ENCODE measurements around the gene AGPAT4. TPM values are rescaled to one million over a fixed set of nuclear protein-coding genes. Genes with fewer than 3 reads are reported as not detected.

AGPAT4 gene
- total RNA-seq, 2 experiments from 2014 or later = 0.95 to 1.3 TPM

DNA sequence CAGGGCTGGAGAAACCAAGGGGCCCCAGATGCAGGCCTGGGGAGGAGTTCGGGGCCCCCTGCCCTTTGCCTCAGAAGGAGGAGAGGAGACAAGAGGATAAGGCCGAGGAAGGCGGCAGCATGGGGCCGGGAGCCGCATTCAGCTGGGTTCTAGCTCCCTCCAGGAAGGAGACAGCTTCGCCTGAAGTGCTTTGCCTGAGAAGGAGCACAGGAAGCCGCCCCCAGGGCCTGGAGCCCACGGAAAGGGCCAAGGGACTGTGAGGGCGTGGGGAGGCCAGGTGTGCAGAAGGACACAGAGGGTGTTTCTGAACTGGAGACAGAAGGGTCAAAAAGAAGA, 121.4 kb downstream of the AGPAT4 start:
- no peak overlapping the region for H3K4me3 ChIP-seq (ENCODE audit: low read depth, low read length, poor library complexity, severe bottlenecking)
- ChIA-PET CTCF (ENCODE audit: unreplicated experiment) (no interaction called here), POLR2A (no interaction called here)
- TF ChIP-seq EZH2phosphoT487 (IDR thresholded peaks at IDR 0.05; ENCODE audit: borderline replicate concordance, low read depth, low read length) = no peak
- no peak for TF ChIP-seq CTCF (conservative IDR thresholded peaks at IDR 0.05; ENCODE audit: low read length)
- intact Hi-C loops (cut with micrococcal nuclease; ENCODE audit: unreplicated experiment) = no loop called here
- H3K79me2 ChIP-seq (ENCODE audit: insufficient read depth, low read depth, low read length) = no peaks in the 10 kb centered on the region
- no peak overlapping the region for H3K27ac ChIP-seq (ENCODE audit: low read depth, low read length, poor library complexity, severe bottlenecking)
- no peaks in the 10 kb centered on the region for H3K9me2 ChIP-seq (ENCODE audit: insufficient read depth, low read length)
- H3K4me2 ChIP-seq (ENCODE audit: low read length) = no peak overlapping the region
- DNase-seq (ENCODE audit: low spot score) = no peak
- H3K36me3 ChIP-seq (ENCODE audit: insufficient read depth, low read length) = no peaks in the 10 kb centered on the region
- no peak overlapping the region for H2AFZ ChIP-seq (ENCODE audit: low read length)
- H3K4me1 ChIP-seq (ENCODE audit: insufficient read depth, low read length, poor library complexity, severe bottlenecking) = no peaks in the 10 kb centered on the region
- H4K20me1 ChIP-seq (ENCODE audit: insufficient read depth, low read length) = no peaks in the 10 kb centered on the region
- H3K9me3 ChIP-seq (ENCODE audit: low read length) = no peaks in the 10 kb centered on the region
- BruUV-seq (replicated peaks) = no TSS peak

GRCh38 chr6:161151660-161152526, 122.0 kb downstream of the AGPAT4 start:
- no peak overlapping the region for H3K27ac ChIP-seq (ENCODE audit: low read depth, low read length, poor library complexity, severe bottlenecking)
- no peak overlapping the region for H3K4me2 ChIP-seq (ENCODE audit: low read length)
- H3K9me2 ChIP-seq (ENCODE audit: insufficient read depth, low read length) = no peaks in the 10 kb centered on the region
- intact Hi-C loops (cut with micrococcal nuclease; ENCODE audit: unreplicated experiment) = no loop called here
- no TSS peak for BruUV-seq (replicated peaks)
- H3K79me2 ChIP-seq (ENCODE audit: insufficient read depth, low read depth, low read length) = no peaks in the 10 kb centered on the region
- H3K4me1 ChIP-seq (ENCODE audit: insufficient read depth, low read length, poor library complexity, severe bottlenecking) = no peaks in the 10 kb centered on the region
- H3K36me3 ChIP-seq (ENCODE audit: insufficient read depth, low read length) = no peaks in the 10 kb centered on the region
- H3K9me3 ChIP-seq (ENCODE audit: low read length) = no peaks in the 10 kb centered on the region
- no peak overlapping the region for H2AFZ ChIP-seq (ENCODE audit: low read length)
- no peak overlapping the region for H3K4me3 ChIP-seq (ENCODE audit: low read depth, low read length, poor library complexity, severe bottlenecking)
- POLR2A ChIA-PET = no interaction called here
- no peak for DNase-seq (ENCODE audit: low spot score)
- no peaks in the 10 kb centered on the region for H4K20me1 ChIP-seq (ENCODE audit: insufficient read depth, low read length)
- CTCF ChIA-PET (ENCODE audit: unreplicated experiment) = no interaction called here
- TF ChIP-seq EZH2phosphoT487 (IDR thresholded peaks at IDR 0.05; ENCODE audit: borderline replicate concordance, low read depth, low read length) = no peak
- TF ChIP-seq CTCF (conservative IDR thresholded peaks at IDR 0.05; ENCODE audit: low read length) = no peak

DNA sequence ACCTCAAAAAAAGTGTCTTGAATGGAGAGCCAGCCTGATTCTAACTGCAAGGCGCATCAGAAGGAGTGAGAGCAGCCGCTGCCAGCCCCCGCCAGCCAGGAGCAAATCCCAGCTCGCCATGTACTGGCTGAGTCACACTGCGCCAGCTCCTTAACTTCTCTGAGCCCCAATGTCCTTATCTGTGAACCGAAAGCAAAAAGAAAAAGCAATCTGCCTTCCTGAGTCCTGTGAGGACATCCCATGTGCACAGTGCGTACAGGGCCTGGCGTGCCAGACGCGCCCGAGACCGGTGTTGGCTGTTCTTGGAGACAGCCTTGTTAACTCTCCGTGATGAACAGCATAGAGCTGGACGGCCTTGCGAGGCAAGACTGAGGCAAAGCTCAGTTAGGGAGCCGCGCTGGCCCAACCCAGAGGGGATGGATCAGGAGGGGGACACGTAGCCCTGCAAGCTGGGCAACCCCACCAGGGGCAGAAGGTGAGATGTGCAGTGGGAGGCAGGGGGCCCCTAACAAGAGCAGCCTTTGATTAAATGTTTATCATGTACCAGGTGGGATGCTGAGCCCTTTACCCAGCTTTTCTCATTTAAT, 122.7 kb downstream of the AGPAT4 start:
- no peak for TF ChIP-seq CTCF (conservative IDR thresholded peaks at IDR 0.05; ENCODE audit: low read length)
- no peak for TF ChIP-seq EZH2phosphoT487 (IDR thresholded peaks at IDR 0.05; ENCODE audit: borderline replicate concordance, low read depth, low read length)
- no peak overlapping the region for H3K27ac ChIP-seq (ENCODE audit: low read depth, low read length, poor library complexity, severe bottlenecking)
- H3K36me3 ChIP-seq (ENCODE audit: insufficient read depth, low read length) = no peaks in the 10 kb centered on the region
- intact Hi-C loops (cut with micrococcal nuclease; ENCODE audit: unreplicated experiment) = no loop called here
- POLR2A ChIA-PET = interaction anchor here (0.5 kb wide), 1 partner anchor 173 kb away, joined by 3 read pairs; no protein-coding TSS in a partner anchor
- no peaks in the 10 kb centered on the region for H3K4me1 ChIP-seq (ENCODE audit: insufficient read depth, low read length, poor library complexity, severe bottlenecking)
- BruUV-seq (replicated peaks) = no TSS peak
- H3K9me2 ChIP-seq (ENCODE audit: insufficient read depth, low read length) = no peaks in the 10 kb centered on the region
- H3K4me2 ChIP-seq (ENCODE audit: low read length) = no peak overlapping the region
- no peaks in the 10 kb centered on the region for H4K20me1 ChIP-seq (ENCODE audit: insufficient read depth, low read length)
- H3K9me3 ChIP-seq (ENCODE audit: low read length) = no peaks in the 10 kb centered on the region
- CTCF ChIA-PET (ENCODE audit: unreplicated experiment) = no interaction called here
- no peaks in the 10 kb centered on the region for H3K79me2 ChIP-seq (ENCODE audit: insufficient read depth, low read depth, low read length)
- no peak overlapping the region for H2AFZ ChIP-seq (ENCODE audit: low read length)
- H3K4me3 ChIP-seq (ENCODE audit: low read depth, low read length, poor library complexity, severe bottlenecking) = no peak overlapping the region
- no peak for DNase-seq (ENCODE audit: low spot score)
